Left ventricle myocardium superior (tissue), 1 donor: ENCODE measurements around the gene GDF7. TPM values are rescaled to one million over a fixed set of nuclear protein-coding genes. Genes with fewer than 3 reads are reported as not detected.

Experiments
- ATAC-seq: fragments of 200-7000 bp; cut with Tn5 transposase; one replicate; pipeline ENCODE4 v1.9.1; 2020; ENCODE audit warnings: mild to moderate bottlenecking, moderate library complexity
- DNase-seq: peaks from one replicate; pipeline ENCODE4 v3.0.0-alpha.2; 2020
- intact Hi-C: fragments of 100-400 bp; cut with micrococcal nuclease; formaldehyde crosslinking; loops from one replicate; pipeline ENCODE4 v1.11.0; 2022
- total RNA-seq: library from RNA; stranded (reverse); fragmentation: NEBNext Ultra II Directional; extraction: Animal tissue kit (Norgen Biotek cat#: 25700); gene quantifications from one replicate; pipeline ENCODE4 v1.2.1, GENCODE V29; 2021
- donor health status: DM: no; HTN: yes; CAD: no; lungs with severe emphysema.

The GDF7 gene
- total RNA-seq, 1 donor from 2014 or later: 0.32 TPM

- no peak for DNase-seq
- ATAC-seq: peak; percentile 5
- intact Hi-C loops: no loop called here
These were observed 25.6 kb upstream of the GDF7 start for GRCh38 chr2:20641123-20641985.

GRCh38 chr2:20642055-20642971 lies 24.6 kb upstream of the GDF7 start:
- ATAC-seq: peak; percentile 89
- intact Hi-C loops: no loop called here
- peak; percentile 92 for DNase-seq

GRCh38 chr2:20643060-20643459 lies 23.9 kb upstream of the GDF7 start:
- DNase-seq: no peak
- no peak for ATAC-seq
- intact Hi-C loops: no loop called here

GRCh38 chr2:20643826-20644225 lies 23.1 kb upstream of the GDF7 start:
- no peak for ATAC-seq
- DNase-seq: no peak
- intact Hi-C loops: no loop called here

- ATAC-seq (no peak), DNase-seq (no peak)
- intact Hi-C loops: no loop called here
These were observed 21.6 kb upstream of the GDF7 start for GRCh38 chr2:20645301-20645701.

GRCh38 chr2:20645761-20646160 lies 21.2 kb upstream of the GDF7 start:
- DNase-seq: no peak
- intact Hi-C loops: no loop called here
- ATAC-seq: no peak

GRCh38 chr2:20646446-20646845 lies 20.5 kb upstream of the GDF7 start:
- DNase-seq: no peak
- intact Hi-C loops: no loop called here
- no peak for ATAC-seq

- DNase-seq: no peak
- intact Hi-C loops: no loop called here
- no peak for ATAC-seq
These were observed 19.7 kb upstream of the GDF7 start for GRCh38 chr2:20647211-20647610.

GRCh38 chr2:20647738-20648137 lies 19.2 kb upstream of the GDF7 start:
- ATAC-seq (no peak), DNase-seq (no peak)
- intact Hi-C loops: no loop called here

GRCh38 chr2:20648206-20648605 lies 18.7 kb upstream of the GDF7 start:
- intact Hi-C loops: no loop called here
- no peak for DNase-seq
- no peak for ATAC-seq

- no peak for DNase-seq
- ATAC-seq: no peak
- intact Hi-C loops: no loop called here
These were observed 18.1 kb upstream of the GDF7 start for GRCh38 chr2:20648831-20649230.

GRCh38 chr2:20649576-20649975 lies 17.4 kb upstream of the GDF7 start:
- intact Hi-C loops: no loop called here
- DNase-seq (peak; percentile 41), ATAC-seq (no peak)

- DNase-seq (no peak), ATAC-seq (no peak)
- intact Hi-C loops: no loop called here
These were observed 17.0 kb upstream of the GDF7 start for GRCh38 chr2:20649976-20650375.

- intact Hi-C loops: no loop called here
- ATAC-seq (peak; percentile 8), DNase-seq (peak; percentile 53)
These were observed 16.5 kb upstream of the GDF7 start for GRCh38 chr2:20650393-20650876.

GRCh38 chr2:20650877-20651730 lies 15.8 kb upstream of the GDF7 start, which contains the start of gene HS1BP3:
HS1BP3 (minus strand) TSS chr2:20651098; CDS start chr2:20651063, 35 bp downstream.
- peak; percentile 94 for DNase-seq
- intact Hi-C loops: no loop called here
- ATAC-seq: peak; percentile 95

- peak; percentile 8 for DNase-seq
- intact Hi-C loops: no loop called here
- no peak for ATAC-seq
These were observed 15.2 kb upstream of the GDF7 start for GRCh38 chr2:20651731-20652099.

- DNase-seq (no peak), ATAC-seq (no peak)
- intact Hi-C loops: no loop called here
These were observed 14.8 kb upstream of the GDF7 start for GRCh38 chr2:20652141-20652540.

GRCh38 chr2:20652673-20653575 lies 14.0 kb upstream of the GDF7 start:
- no peak for ATAC-seq
- intact Hi-C loops: no loop called here
- DNase-seq: no peak
